Heart left ventricle (tissue), 16 donors: ENCODE results near the gene MED22. TPM values are rescaled to one million over a fixed set of nuclear protein-coding genes. Genes with fewer than 3 reads are reported as not detected.

ENCODE experiments used
- ATAC-seq, 4 donors: fragments of 200-7000 bp; cut with Tn5 transposase; one replicate each; pipeline ENCODE4 v1.9.1; 2020 to 2022; ENCODE audit warnings: moderate library complexity in 4 of 4, mild to moderate bottlenecking in 3 of 4, moderate number of reproducible peaks in 1 of 4
- DNase-seq, 5 donors: peaks; one replicate each; pipeline ENCODE4 v3.0.0-alpha.2; 2020
- H3K27ac ChIP-seq, 12 donors: fragments of 200-600 bp; sonication (generic) in 4 of 12; one replicate each; pipeline versions ENCODE4 v1.5.0 to v1.8.0; 2016 to 2022; ENCODE audit warnings: mild to moderate bottlenecking in 2 of 12
- H3K27me3 ChIP-seq, 9 donors: fragments of 200-600 bp; sonication (generic) in 2 of 9; one replicate each; pipeline versions ENCODE4 v1.5.1 to v1.8.0; 2016 to 2022; ENCODE audit warnings: mild to moderate bottlenecking in 3 of 9
- H3K36me3 ChIP-seq, 9 donors: fragments of 200-600 bp; sonication (generic) in 2 of 9; one replicate each; pipeline versions ENCODE4 v1.5.0 to v1.8.0; 2018 to 2022; ENCODE audit warnings: mild to moderate bottlenecking in 2 of 9
- H3K4me1 ChIP-seq, 12 donors: fragments of 200-600 bp; sonication (generic) in 4 of 12; one replicate each; pipeline versions ENCODE4 v1.5.0 to v1.8.0; 2016 to 2022; ENCODE audit warnings: mild to moderate bottlenecking in 3 of 12
- H3K4me3 ChIP-seq, 12 donors: fragments of 200-600 bp; sonication (generic) in 4 of 12; one replicate each; pipeline versions ENCODE4 v1.5.0 to v1.8.0; 2017 to 2022; ENCODE audit warnings: mild to moderate bottlenecking in 9 of 12, moderate library complexity in 4 of 12
- H3K9me3 ChIP-seq, 12 donors: fragments of 200-600 bp; sonication (generic) in 4 of 12; one replicate each; pipeline versions ENCODE4 v1.5.0 to v1.8.0; 2016 to 2022; ENCODE audit warnings: mild to moderate bottlenecking in 1 of 12
- POLR2A ChIP-seq, 2 donors: fragments of 450-650 bp; IDR thresholded peaks; one replicate each; pipeline ENCODE4 v1.6.1; 2017; ENCODE audit warnings: antibody characterized with exemption in 2 of 2, mild to moderate bottlenecking in 2 of 2, moderate library complexity in 2 of 2
- WGBS, 4 donors: extraction: QIAGEN DNeasy Blood & Tissue Kit in 2 of 4; methylation state at CpG; one replicate each; pipeline versions ENCODE4 v1.1.5 to v1.1.7; 2013 to 2018; 5-methylcytosine and 5-hydroxymethylcytosine counted together
- intact Hi-C, 10 donors: fragments of 100-400 bp; cut with DNase I; formaldehyde crosslinking; loops; one replicate each; pipeline versions ENCODE4 v1.11.1 to v1.14.2; 2022
- polyA plus RNA-seq, 2 donors: library from polyadenylated mRNA; stranded (reverse); fragments of 200-250 nt; gene quantifications; one replicate each; pipeline ENCODE4 v1.2.3, GENCODE V29; 2013
- total RNA-seq, 9 donors: library from RNA; depleted of rRNA in 2 of 9; stranded (reverse); fragments of >200 nt in 2 of 9; fragmentation: NEBNext Ultra II Directional in 3 of 9; extraction: Animal tissue kit (Norgen Biotek cat#: 25700) in 3 of 9; gene quantifications; one replicate each; pipeline versions ENCODE4 v1.1.0 to v1.2.4, GENCODE V29; 2016 to 2023
- TF ChIP-seq, protein P1 (sequence below), 12 donors: fragments of 200-600 bp; sonication (generic) in 4 of 12; IDR thresholded peaks; one replicate each; pipeline versions ENCODE4 v1.5.0 to v1.8.0; 2018 to 2022; ENCODE audit warnings: antibody characterized with exemption in 12 of 12, mild to moderate bottlenecking in 5 of 12
- donor health status: ischemic (EF 13 %, LVEDD 7.1; RV severe dilation, severe dysfunction).
- donor health status: healthy with polysubstance abuse.
- donor health status: DM: no; HTN: yes; CAD: no.
- donor health status: DM: no; HTN: no; CAD: no.
- donor health status: ischemic (EF 25% LVEDD 6.9; RV normal size, moderate dysfunction).
- donor health status: ischemic (EF 25% LVEDD 5.7; RV mildly dilated, moderate dysfunction).
- donor health status: healthy.
- donor health status: DM: yes; HTN: yes; CAD: no.
- donor health status: ischemic (EF 35%, LVEDD 5.7; RV mildly dilated, moderate dysfunction).
- donor health status: nonischemic (EF 11% LVEDD 7.7; RV severe dilation, severe dysfunction).
- donor health status: DM: yes; HTN: yes; CAD: no.
- donor health status: PGD.
- donor health status: ischemic (EF 29% LVEDD 5.4; RV normal size, mild dysfunction).
- donor health status: nonischemic (EF 23%, LVEDD 6.1; RV moderate dilation, normal function).

Gene MED22
- total and polyA plus RNA-seq, 11 donors = 12.3 to 33.8 (median 19.5) TPM

GRCh38 chr9:133372144-133372543 is 24.2 kb upstream of the MED22 start:
- Histone ChIP-seq H3K4me3 (peak overlapping the region in 2 of 12 donors; percentile 9 to 23), H3K27me3 (no peaks in the 10 kb centered on the region), H3K27ac (peak overlapping the region in 1 of 12 donors; percentile 78), H3K4me1 (peaks cover 3 to 87% (median 74%) of the 10 kb centered on the region in 12 donors), H3K9me3 (peaks cover 0 to under 1% (median 0%) of the 10 kb centered on the region in 12 donors), H3K36me3 (peaks cover 0 to 52% (median 18%) of the 10 kb centered on the region in 9 donors)
- ATAC-seq (no peak), DNase-seq (no peak)
- TF ChIP-seq POLR2A (IDR thresholded peaks at IDR 0.05) = no peak
- TF ChIP-seq, protein P1, sequence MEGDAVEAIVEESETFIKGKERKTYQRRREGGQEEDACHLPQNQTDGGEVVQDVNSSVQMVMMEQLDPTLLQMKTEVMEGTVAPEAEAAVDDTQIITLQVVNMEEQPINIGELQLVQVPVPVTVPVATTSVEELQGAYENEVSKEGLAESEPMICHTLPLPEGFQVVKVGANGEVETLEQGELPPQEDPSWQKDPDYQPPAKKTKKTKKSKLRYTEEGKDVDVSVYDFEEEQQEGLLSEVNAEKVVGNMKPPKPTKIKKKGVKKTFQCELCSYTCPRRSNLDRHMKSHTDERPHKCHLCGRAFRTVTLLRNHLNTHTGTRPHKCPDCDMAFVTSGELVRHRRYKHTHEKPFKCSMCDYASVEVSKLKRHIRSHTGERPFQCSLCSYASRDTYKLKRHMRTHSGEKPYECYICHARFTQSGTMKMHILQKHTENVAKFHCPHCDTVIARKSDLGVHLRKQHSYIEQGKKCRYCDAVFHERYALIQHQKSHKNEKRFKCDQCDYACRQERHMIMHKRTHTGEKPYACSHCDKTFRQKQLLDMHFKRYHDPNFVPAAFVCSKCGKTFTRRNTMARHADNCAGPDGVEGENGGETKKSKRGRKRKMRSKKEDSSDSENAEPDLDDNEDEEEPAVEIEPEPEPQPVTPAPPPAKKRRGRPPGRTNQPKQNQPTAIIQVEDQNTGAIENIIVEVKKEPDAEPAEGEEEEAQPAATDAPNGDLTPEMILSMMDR (IDR thresholded peaks at IDR 0.05) = no peak
- intact Hi-C loops = no loop called here
- 65 to 83% (median 67%) methylated on average over 5 to 7 of the region's 7 CpGs for WGBS, 4 donors

- Histone ChIP-seq H3K27ac (peak overlapping the region in 3 of 12 donors; percentile 19 to 78 (median 30)), H3K4me1 (peaks cover 3 to 86% (median 72%) of the 10 kb centered on the region in 12 donors), H3K4me3 (peak overlapping the region in 2 of 12 donors; percentile 10 to 23), H3K27me3 (no peaks in the 10 kb centered on the region), H3K9me3 (no peaks in the 10 kb centered on the region), H3K36me3 (peaks cover 0 to 60% (median 27%) of the 10 kb centered on the region in 9 donors)
- WGBS, 4 donors = 66 to 78% (median 69%) methylated on average over 12 of the region's 12 CpGs
- intact Hi-C loops = no loop called here
- ATAC-seq = no peak
- TF ChIP-seq POLR2A (IDR thresholded peaks at IDR 0.05) = no peak
- TF ChIP-seq, protein P1 (IDR thresholded peaks at IDR 0.05) = no peak
- DNase-seq = no peak
Measured at GRCh38 chr9:133371261-133371711, 23.4 kb upstream of the MED22 start.

DNA sequence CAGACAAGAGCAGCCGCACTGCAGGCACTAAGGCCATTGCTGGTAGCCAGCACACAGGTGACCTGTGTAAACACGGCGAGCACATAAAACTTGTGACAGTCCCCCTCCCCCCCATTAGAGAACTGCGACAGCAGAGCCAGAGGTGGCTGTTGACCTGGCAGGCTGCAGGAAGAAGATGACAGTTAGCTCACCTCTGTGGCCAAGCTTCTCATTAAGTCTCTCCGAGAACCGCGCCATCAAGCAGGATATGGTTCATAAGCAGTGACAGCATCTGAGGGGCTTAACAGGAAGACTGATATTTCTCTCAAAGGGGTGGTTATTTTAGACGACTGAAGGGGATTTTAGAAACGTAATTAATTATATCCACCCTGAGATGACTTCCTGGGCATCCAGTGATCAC is 22.8 kb upstream of the MED22 start:
- ATAC-seq = no peak
- DNase-seq = no peak
- H3K9me3 ChIP-seq = no peaks in the 10 kb centered on the region
- H3K27ac ChIP-seq = peak overlapping the region in 1 of 12 donors; percentile 78
- no peaks in the 10 kb centered on the region for H3K27me3 ChIP-seq
- no peak for TF ChIP-seq POLR2A (IDR thresholded peaks at IDR 0.05)
- TF ChIP-seq, protein P1 (IDR thresholded peaks at IDR 0.05) = no peak
- intact Hi-C loops = no loop called here
- WGBS, 4 donors = 66 to 81% (median 71%) methylated on average over 8 to 9 of the region's 9 CpGs
- H3K4me1 ChIP-seq = peaks cover 3 to 85% (median 71%) of the 10 kb centered on the region in 12 donors
- H3K36me3 ChIP-seq = peaks cover 0 to 66% (median 33%) of the 10 kb centered on the region in 9 donors
- peak overlapping the region in 1 of 12 donors; percentile 23 for H3K4me3 ChIP-seq

GRCh38 chr9:133369933-133370332 is 22.0 kb upstream of the MED22 start:
- ATAC-seq = no peak
- Histone ChIP-seq H3K36me3 (peaks cover 0 to 74% (median 41%) of the 10 kb centered on the region in 9 donors), H3K4me1 (peaks cover 3 to 80% (median 71%) of the 10 kb centered on the region in 12 donors), H3K9me3 (no peaks in the 10 kb centered on the region), H3K4me3 (no peak overlapping the region), H3K27ac (peak overlapping the region in 1 of 12 donors; percentile 78), H3K27me3 (no peaks in the 10 kb centered on the region)
- WGBS, 4 donors = 81 to 86% (median 84%) methylated on average over 7 of the region's 7 CpGs
- TF ChIP-seq, protein P1 (IDR thresholded peaks at IDR 0.05) = no peak
- no peak for TF ChIP-seq POLR2A (IDR thresholded peaks at IDR 0.05)
- intact Hi-C loops = no loop called here
- DNase-seq = no peak
